Right lobe of liver (tissue), 6 donors: ENCODE measurements around the gene BLTP3A. TPM values are rescaled to one million over a fixed set of nuclear protein-coding genes. Genes with fewer than 3 reads are reported as not detected.
A peak's percentile ranks its signal among the peaks of the same experiment; 100 is the strongest.

Source experiments
- ATAC-seq, 4 donors: fragments of 200-7000 bp; cut with Tn5 transposase; one replicate each; pipeline ENCODE4 v1.9.1; 2020; ENCODE audit warnings: mild to moderate bottlenecking in 4 of 4, moderate library complexity in 4 of 4
- DNase-seq, 3 donors: peaks; one replicate each; pipeline ENCODE4 v3.0.0-alpha.2; 2020
- H3K27ac ChIP-seq, 3 donors: fragments of 200-600 bp; one replicate each; pipeline ENCODE4 v1.8.0; 2022
- H3K27me3 ChIP-seq, 2 donors: fragments of 200-600 bp; one replicate each; pipeline ENCODE4 v1.8.0; 2022
- H3K36me3 ChIP-seq, 4 donors: fragments of 200-600 bp; sonication (generic) in 1 of 4; one replicate each; pipeline versions ENCODE4 v1.5.1 to v1.8.0; 2017 to 2022; ENCODE audit warnings: control low read depth in 1 of 4
- H3K4me1 ChIP-seq, 4 donors: fragments of 200-600 bp; sonication (generic) in 1 of 4; one replicate each; pipeline versions ENCODE4 v1.5.1 to v1.8.0; 2017 to 2022; ENCODE audit warnings: control low read depth in 1 of 4
- H3K4me3 ChIP-seq, 3 donors: fragments of 200-600 bp; one replicate each; pipeline ENCODE4 v1.8.0; 2022
- H3K9me3 ChIP-seq, 4 donors: fragments of 200-600 bp; sonication (generic) in 1 of 4; one replicate each; pipeline versions ENCODE4 v1.5.1 to v1.8.0; 2017 to 2022; ENCODE audit warnings: control low read depth in 1 of 4
- CTCF ChIP-seq, 4 donors: fragments of 200-600 bp in 3 of 4; fragments of 450-650 bp in 1 of 4; IDR thresholded peaks; one replicate each; pipeline versions ENCODE4 v1.5.1 to v1.8.0; 2016 to 2022; ENCODE audit warnings: antibody characterized with exemption in 4 of 4, mild to moderate bottlenecking in 2 of 4
- POLR2A ChIP-seq: fragments of 450-650 bp; IDR thresholded peaks from one replicate; pipeline ENCODE4 v1.6.1; 2017; ENCODE audit warnings: antibody characterized with exemption, mild to moderate bottlenecking
- WGBS: methylation state at CpG from one replicate; pipeline ENCODE4 v1.1.6; 2018; ENCODE audit warnings: low coverage, low lambda C conversion rate; ENCODE audit not compliant: insufficient coverage; ENCODE audit errors: missing lambda C conversion rate; 5-methylcytosine and 5-hydroxymethylcytosine counted together
- intact Hi-C, 2 donors: fragments of 100-400 bp; cut with DNase I; formaldehyde crosslinking; loops; one replicate each; pipeline versions ENCODE4 v1.11.2 to v1.14.1; 2022
- total RNA-seq, 6 experiments: library from RNA; depleted of rRNA in 2 of 6; stranded (reverse); fragments of >200 nt in 2 of 6; fragmentation: NEBNext Ultra II Directional in 3 of 6; extraction: Animal tissue kit (Norgen Biotek cat#: 25700) in 3 of 6; gene quantifications; one replicate each; pipeline versions ENCODE4 v1.1.0 to v1.2.4, GENCODE V29; 2016 to 2023
- donor health status: DM: no; HTN: yes; CAD: no.
- donor health status: DM: no; HTN: no; CAD: no.
- donor health status: DM: no; HTN: no; CAD: no.
- donor health status: DM: no; HTN: yes; CAD: no.
- donor health status: DM: no; HTN: yes; CAD: no.

BLTP3A gene
- total RNA-seq, 6 experiments from 2014 or later, result 5.1 to 9.2 (median 7.8) TPM

GRCh38 chr6:34810017-34810882 lies 18.4 kb downstream of the BLTP3A start:
- 89% methylated on average over 8 of the region's 10 CpGs for WGBS
- no peaks in the 10 kb centered on the region for H3K27me3 ChIP-seq

DNA sequence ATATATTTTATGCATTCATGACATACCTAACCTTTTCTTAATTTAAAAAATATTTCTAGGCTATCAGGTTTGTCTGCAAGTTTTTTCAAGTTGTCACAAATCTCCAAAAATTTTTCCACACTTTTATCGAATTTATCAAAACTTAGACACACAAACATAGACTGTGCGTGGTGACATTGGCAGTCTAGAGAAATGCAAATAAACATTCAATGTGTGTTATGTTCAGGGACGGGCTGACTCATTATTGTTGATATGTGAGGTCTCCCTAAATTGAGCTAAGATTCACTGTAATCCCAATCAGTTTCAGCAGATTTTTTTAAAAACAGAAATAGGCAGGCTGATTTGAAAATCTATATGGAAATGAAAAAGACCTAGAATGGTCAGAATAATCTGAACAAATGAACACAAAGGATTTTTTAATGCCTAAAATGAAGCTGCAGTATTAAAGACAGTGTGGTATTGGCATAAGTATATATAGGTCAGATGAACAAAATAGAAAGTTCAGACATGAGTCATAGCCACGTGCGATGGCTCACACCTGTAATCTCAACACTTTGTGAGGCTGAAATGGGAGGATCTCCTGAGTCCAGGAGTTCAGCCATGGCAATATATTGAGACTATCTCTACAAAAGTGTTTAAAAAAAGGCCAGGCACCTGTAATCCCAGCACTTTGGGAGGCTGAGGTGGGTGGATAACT lies 19.2 kb downstream of the BLTP3A start:
- DNase-seq, result no peak
- WGBS, result 34% methylated on average over 5 of the region's 5 CpGs
- peak in 3 of 4 donors; percentile 14 to 86 (median 53) for ATAC-seq
- TF ChIP-seq CTCF (IDR thresholded peaks at IDR 0.05) (no peak), POLR2A (no peak)
- H3K27me3 ChIP-seq, result no peaks in the 10 kb centered on the region
- no peak overlapping the region for H3K27ac ChIP-seq
- no peaks in the 10 kb centered on the region for H3K36me3 ChIP-seq
- H3K4me1 ChIP-seq, result peaks cover 0 to 6% (median 0%) of the 10 kb centered on the region in 4 donors
- no peak overlapping the region for H3K4me3 ChIP-seq
- intact Hi-C loops, result no loop called here
- no peaks in the 10 kb centered on the region for H3K9me3 ChIP-seq

More at GRCh38 chr6:34810017-34810882, 18.4 kb downstream of the BLTP3A start:
- ATAC-seq (no peak), DNase-seq (no peak)
- TF ChIP-seq CTCF (IDR thresholded peaks at IDR 0.05), result no peak
- TF ChIP-seq POLR2A, result no peak
- Histone ChIP-seq H3K36me3 (no peaks in the 10 kb centered on the region), H3K27ac (no peak overlapping the region), H3K4me1 (peaks cover 0 to 6% (median 0%) of the 10 kb centered on the region in 4 donors), H3K9me3 (no peaks in the 10 kb centered on the region), H3K4me3 (no peak overlapping the region)
- intact Hi-C loops, result no loop called here

DNA sequence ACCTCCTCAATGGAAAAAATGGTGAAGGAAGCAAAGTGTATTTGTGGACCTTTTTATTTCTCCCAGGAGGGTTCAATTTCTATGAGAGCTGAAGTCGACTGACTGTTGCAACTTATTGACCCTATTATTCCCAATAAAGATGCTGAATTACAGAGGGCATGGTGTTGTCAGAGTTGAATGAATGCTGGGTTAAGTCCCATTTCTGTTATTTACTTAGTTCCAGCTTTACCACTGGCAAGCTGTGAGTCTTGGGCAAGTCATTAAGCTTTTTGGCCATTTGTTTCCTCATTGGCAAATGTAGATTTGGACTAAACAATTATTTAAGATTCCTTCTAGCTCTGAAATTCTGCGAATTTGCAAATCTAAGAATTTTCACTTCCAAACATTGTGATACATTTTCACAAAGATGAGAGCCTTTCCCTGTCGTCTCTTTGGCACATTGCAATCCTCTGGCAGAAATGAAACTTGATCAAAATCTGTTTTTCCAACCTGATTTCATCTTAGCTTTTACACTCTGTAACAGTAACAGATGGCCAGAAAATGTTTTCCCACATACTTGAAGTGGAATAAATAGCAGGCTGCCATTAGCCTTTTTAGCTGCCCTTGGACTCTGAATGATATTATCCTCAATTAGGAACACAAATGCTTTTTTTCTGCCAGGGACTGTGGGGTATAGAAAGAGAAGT lies 21.3 kb downstream of the BLTP3A start:
- TF ChIP-seq CTCF (IDR thresholded peaks at IDR 0.05) (no peak), POLR2A (no peak)
- ATAC-seq (peak in 3 of 4 donors; percentile 51 to 62 (median 53)), DNase-seq (no peak)
- 51% methylated on average over 3 of the region's 3 CpGs for WGBS
- Histone ChIP-seq H3K4me3 (no peak overlapping the region), H3K36me3 (no peaks in the 10 kb centered on the region), H3K9me3 (no peaks in the 10 kb centered on the region), H3K4me1 (peaks cover 0 to 6% (median 0%) of the 10 kb centered on the region in 4 donors), H3K27ac (no peak overlapping the region), H3K27me3 (no peaks in the 10 kb centered on the region)
- intact Hi-C loops, result no loop called here

GRCh38 chr6:34816635-34817301 lies 24.9 kb downstream of the BLTP3A start:
- Histone ChIP-seq H3K27me3 (no peaks in the 10 kb centered on the region), H3K9me3 (no peaks in the 10 kb centered on the region), H3K27ac (peak overlapping the region; percentile 11 to 24 (median 17)), H3K4me1 (peaks cover 0 to 6% (median 0%) of the 10 kb centered on the region in 4 donors), H3K36me3 (peaks cover 0 to 1% (median 0%) of the 10 kb centered on the region in 4 donors), H3K4me3 (no peak overlapping the region)
- WGBS, result 43% methylated on average over 5 of the region's 5 CpGs
- DNase-seq (no peak), ATAC-seq (peak; percentile 44 to 77 (median 58))
- TF ChIP-seq CTCF (IDR thresholded peaks at IDR 0.05), result no peak
- intact Hi-C loops, result no loop called here
